Testis (tissue), 3 donors: ENCODE results near the gene ACACA. TPM values are rescaled to one million over a fixed set of nuclear protein-coding genes. Genes with fewer than 3 reads are reported as not detected.

Source experiments
- DNase-seq: peaks from one replicate; pipeline ENCODE4 v3.0.0-alpha.2; 2019
- H3K27ac ChIP-seq, 2 donors: fragments of 200-600 bp; sonication (generic); one replicate each; pipeline ENCODE4 v1.5.1; 2019
- H3K27me3 ChIP-seq: fragments of 200-600 bp; sonication (generic); one replicate; pipeline ENCODE4 v1.5.1; 2019
- H3K36me3 ChIP-seq: fragments of 200-600 bp; sonication (generic); one replicate; pipeline ENCODE4 v1.5.1; 2017; ENCODE audit warnings: low read depth; ENCODE audit errors: missing control alignments
- H3K4me1 ChIP-seq: fragments of 200-600 bp; sonication (generic); one replicate; pipeline ENCODE4 v1.5.1; 2019
- H3K4me3 ChIP-seq, 2 donors: fragments of 200-600 bp; sonication (generic); one replicate each; pipeline ENCODE4 v1.5.1; 2017 to 2019
- H3K9me3 ChIP-seq: fragments of 200-600 bp; sonication (generic); one replicate; pipeline ENCODE4 v1.5.1; 2017
- CTCF ChIP-seq, 3 experiments: fragments of 450-650 bp in 2 of 3; fragments of 200-600 bp in 1 of 3; sonication (generic) in 1 of 3; IDR thresholded peaks; one replicate each; pipeline ENCODE4 v1.5.1; 2016 to 2019; ENCODE audit warnings: antibody characterized with exemption in 3 of 3, mild to moderate bottlenecking in 2 of 3, moderate library complexity in 1 of 3
- POLR2A ChIP-seq: fragments of 450-650 bp; IDR thresholded peaks from one replicate; pipeline ENCODE4 v1.6.1; 2017; ENCODE audit warnings: antibody characterized with exemption, mild to moderate bottlenecking, moderate library complexity
- WGBS, 2 donors: methylation state at CpG; one replicate each; pipeline ENCODE4 v1.1.5; 2018; 5-methylcytosine and 5-hydroxymethylcytosine counted together
- intact Hi-C: fragments of 100-400 bp; cut with DNase I; formaldehyde crosslinking; loops from one replicate; pipeline ENCODE4 v1.15.1; 2023; ENCODE audit warnings: low total_unique reads
- polyA plus RNA-seq: library from polyadenylated mRNA; stranded (reverse); fragments of 350-450 nt; fragmentation: Illumina TruSeq; extraction: RNeasy Lipid Tissue Mini Kit (QIAGEN cat#74804); gene quantifications from one replicate; pipeline ENCODE4 v1.2.3, GENCODE V29; 2014; ENCODE audit warnings: low read depth, low replicate concordance; ENCODE audit not compliant: insufficient read depth
- total RNA-seq, 2 donors: library from RNA; depleted of rRNA; stranded (reverse); fragments of >200 nt; gene quantifications; one replicate each; pipeline ENCODE4 v1.2.3, GENCODE V29; 2016

ACACA gene
- total and polyA plus RNA-seq, 3 donors from 2014 or later, result 43.4 to 65.0 (median 56.0) TPM

GRCh38 chr17:37231887-37232286 is 174.7 kb downstream of the ACACA start:
- intact Hi-C loops, result no loop called here
- no peak overlapping the region for H3K4me3 ChIP-seq
- DNase-seq, result no peak
- H3K9me3 ChIP-seq, result no peaks in the 10 kb centered on the region
- H3K27me3 ChIP-seq, result no peaks in the 10 kb centered on the region
- no peaks in the 10 kb centered on the region for H3K36me3 ChIP-seq
- no peak for TF ChIP-seq CTCF (IDR thresholded peaks at IDR 0.05)
- no peak for TF ChIP-seq POLR2A
- no peaks in the 10 kb centered on the region for H3K4me1 ChIP-seq
- H3K27ac ChIP-seq, result no peak overlapping the region
- WGBS, 2 donors, result 84 to 89% methylated on average over 2 of the region's 2 CpGs

GRCh38 chr17:37230633-37231032 is 176.0 kb downstream of the ACACA start:
- 94 to 95% methylated on average over 1 of the region's 1 CpG for WGBS, 2 donors
- Histone ChIP-seq H3K9me3 (no peaks in the 10 kb centered on the region), H3K27ac (no peak overlapping the region), H3K36me3 (no peaks in the 10 kb centered on the region), H3K4me1 (no peaks in the 10 kb centered on the region), H3K4me3 (no peak overlapping the region), H3K27me3 (no peaks in the 10 kb centered on the region)
- no peak for TF ChIP-seq CTCF (IDR thresholded peaks at IDR 0.05)
- no peak for TF ChIP-seq POLR2A
- no peak for DNase-seq
- intact Hi-C loops, result no loop called here

DNA sequence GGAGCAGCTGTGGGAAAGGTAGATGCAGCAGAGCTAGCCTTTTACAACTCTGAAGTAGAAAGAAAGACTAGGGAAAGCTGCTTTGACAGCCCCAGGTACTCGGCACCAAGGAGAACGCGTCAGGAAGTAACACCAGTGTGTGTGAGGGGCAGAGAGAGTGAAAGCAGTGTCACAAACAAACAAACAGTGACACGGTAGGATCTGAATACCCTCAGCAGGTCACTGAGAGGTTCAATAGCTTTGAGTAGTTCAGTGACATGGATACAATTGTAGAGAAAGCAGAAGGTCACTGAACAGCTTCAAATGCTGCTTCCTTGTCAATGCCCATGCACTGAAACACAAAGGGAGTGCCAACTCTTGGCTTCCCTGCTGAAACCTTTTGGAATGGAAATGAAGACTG is 181.2 kb downstream of the ACACA start:
- no peaks in the 10 kb centered on the region for H3K36me3 ChIP-seq
- no peaks in the 10 kb centered on the region for H3K4me1 ChIP-seq
- H3K4me3 ChIP-seq, result no peak overlapping the region
- WGBS, 2 donors, result 68 to 73% methylated on average over 4 of the region's 4 CpGs
- TF ChIP-seq CTCF (IDR thresholded peaks at IDR 0.05), result no peak
- no peak for TF ChIP-seq POLR2A
- intact Hi-C loops, result no loop called here
- no peak for DNase-seq
- H3K27me3 ChIP-seq, result no peaks in the 10 kb centered on the region
- H3K9me3 ChIP-seq, result no peaks in the 10 kb centered on the region
- H3K27ac ChIP-seq, result no peak overlapping the region

GRCh38 chr17:37221865-37222264 is 184.8 kb downstream of the ACACA start:
- intact Hi-C loops, result no loop called here
- no peaks in the 10 kb centered on the region for H3K27me3 ChIP-seq
- no peak overlapping the region for H3K4me3 ChIP-seq
- 88 to 91% methylated on average over 2 of the region's 2 CpGs for WGBS, 2 donors
- no peak for DNase-seq
- no peaks in the 10 kb centered on the region for H3K9me3 ChIP-seq
- H3K27ac ChIP-seq, result no peak overlapping the region
- H3K4me1 ChIP-seq, result no peaks in the 10 kb centered on the region
- no peaks in the 10 kb centered on the region for H3K36me3 ChIP-seq
- TF ChIP-seq POLR2A (no peak), CTCF (IDR thresholded peaks at IDR 0.05) (no peak)

DNA sequence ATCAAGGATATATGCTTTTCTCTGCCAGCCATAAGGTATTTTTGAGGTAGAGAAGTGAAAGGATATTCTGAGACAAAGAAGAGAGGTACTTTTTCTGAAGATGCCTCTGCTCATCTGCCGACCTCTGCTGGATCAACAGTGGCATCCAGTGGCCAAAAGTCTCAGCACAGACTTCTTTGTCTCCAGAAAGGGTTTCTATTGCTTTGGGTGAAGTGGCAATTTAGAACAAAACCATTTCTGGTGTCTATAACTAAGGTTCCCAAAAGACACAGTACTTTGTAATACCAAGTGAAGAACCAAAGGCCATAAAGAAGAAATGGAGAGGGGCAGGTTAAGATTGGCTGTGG is 186.1 kb downstream of the ACACA start:
- Histone ChIP-seq H3K27me3 (no peaks in the 10 kb centered on the region), H3K4me1 (no peaks in the 10 kb centered on the region), H3K36me3 (no peaks in the 10 kb centered on the region), H3K4me3 (no peak overlapping the region), H3K27ac (no peak overlapping the region), H3K9me3 (no peaks in the 10 kb centered on the region)
- intact Hi-C loops, result no loop called here
- WGBS, 2 donors, result 46 to 55% methylated on average over 1 of the region's 1 CpG
- TF ChIP-seq POLR2A, result no peak
- peak in 1 of 3 experiments; percentile 26 for TF ChIP-seq CTCF (IDR thresholded peaks at IDR 0.05)
- DNase-seq, result peak; percentile 46
